Measurements from ENCODE around the gene PRDM16.

The PRDM16 gene

DNA sequence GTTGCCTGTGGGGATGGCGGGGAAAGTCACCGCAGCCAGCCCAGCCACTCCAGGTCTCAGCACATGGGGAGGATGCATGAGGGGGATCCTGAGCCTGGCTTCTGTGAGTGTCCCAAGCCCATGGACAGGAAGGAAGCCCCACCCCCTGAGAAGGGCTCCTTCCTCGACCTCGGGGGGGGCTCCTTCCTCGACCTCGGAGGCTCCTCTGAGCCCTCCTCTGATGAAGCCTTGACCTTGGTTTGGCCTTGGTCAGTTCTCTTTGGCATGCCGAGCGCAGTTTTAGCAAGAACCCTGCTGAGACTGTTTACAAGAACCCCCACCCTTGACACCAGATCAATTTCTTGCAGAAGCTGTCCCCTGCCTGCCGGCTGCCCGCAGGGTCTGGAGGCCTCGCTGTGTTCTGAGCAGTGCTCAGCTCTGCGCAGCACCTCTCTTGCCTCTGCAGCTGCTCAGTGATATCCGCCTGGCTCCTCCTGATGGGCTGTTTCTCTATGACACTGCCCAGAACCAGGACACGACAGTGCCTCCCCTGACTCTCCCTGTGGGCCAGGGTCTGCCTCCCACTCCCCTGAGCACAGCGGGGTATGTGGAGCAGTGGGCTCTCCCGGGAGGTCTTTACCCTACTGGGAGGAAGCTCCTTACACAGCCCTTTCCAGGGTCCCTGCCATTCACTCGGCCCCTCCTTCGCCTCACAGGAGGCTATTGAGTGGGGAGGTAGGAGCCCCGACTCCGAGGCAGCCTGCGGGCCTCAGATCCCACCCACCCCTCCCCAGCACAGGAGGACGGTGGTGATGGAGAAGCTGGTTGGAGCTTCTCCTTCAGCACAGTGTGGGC is 32.3 kb upstream of the PRDM16 start:
- Mint-ChIP-seq H3K9me3 (no peaks in the 10 kb centered on the region), H3K27me3 (no peaks in the 10 kb centered on the region), H3K4me3 (no peak overlapping the region), H3K27ac (no peak overlapping the region), H3K4me1 (ENCODE audit: low read depth) (no peaks in the 10 kb centered on the region), H3K36me3 (ENCODE audit: low read depth) (no peaks in the 10 kb centered on the region)
- intact Hi-C loops (cut with micrococcal nuclease): no loop called here

DNA sequence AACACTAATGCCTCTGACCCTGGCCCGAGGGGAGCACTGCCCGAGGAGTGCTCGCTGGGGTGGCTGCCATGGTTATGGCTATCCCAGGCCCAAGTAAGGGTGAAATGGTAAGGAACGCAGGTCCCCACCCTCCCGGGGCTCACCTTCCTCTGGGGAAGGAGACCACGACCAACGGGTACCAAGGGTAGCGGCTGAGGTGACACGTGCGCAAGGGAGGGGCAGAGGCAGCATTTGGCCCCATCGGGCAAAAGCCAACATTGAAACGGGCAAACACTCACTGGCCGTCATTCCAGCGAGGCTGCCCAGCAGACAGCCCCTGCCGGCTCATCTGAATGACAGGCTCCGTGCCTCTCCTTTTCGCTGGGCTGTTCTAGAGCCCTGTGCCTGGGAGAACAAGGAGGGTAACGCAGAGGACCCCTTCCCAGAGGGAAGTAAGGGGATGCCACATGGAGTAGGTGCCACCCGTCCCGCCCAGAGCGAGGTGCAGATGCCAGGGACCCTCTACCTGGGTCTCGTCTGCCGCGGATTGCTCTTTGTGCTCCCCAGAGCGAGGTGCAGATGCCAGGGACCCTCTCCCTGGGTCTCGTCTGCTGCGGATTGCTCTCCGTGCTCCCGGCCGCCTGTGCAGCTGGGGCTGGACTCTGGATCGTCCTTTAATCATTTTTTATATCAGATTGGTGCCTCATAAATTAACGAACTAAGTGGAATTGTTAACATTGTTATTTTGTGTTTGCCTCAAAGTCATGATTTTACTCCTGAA is 31.5 kb upstream of the PRDM16 start:
- H3K27me3 Mint-ChIP-seq: peaks cover 3% of the 10 kb centered on the region
- no peak overlapping the region for H3K27ac Mint-ChIP-seq
- H3K36me3 Mint-ChIP-seq (ENCODE audit: low read depth): no peaks in the 10 kb centered on the region
- intact Hi-C loops (cut with micrococcal nuclease): no loop called here
- H3K9me3 Mint-ChIP-seq: no peaks in the 10 kb centered on the region
- no peak overlapping the region for H3K4me3 Mint-ChIP-seq
- H3K4me1 Mint-ChIP-seq (ENCODE audit: low read depth): no peaks in the 10 kb centered on the region

DNA sequence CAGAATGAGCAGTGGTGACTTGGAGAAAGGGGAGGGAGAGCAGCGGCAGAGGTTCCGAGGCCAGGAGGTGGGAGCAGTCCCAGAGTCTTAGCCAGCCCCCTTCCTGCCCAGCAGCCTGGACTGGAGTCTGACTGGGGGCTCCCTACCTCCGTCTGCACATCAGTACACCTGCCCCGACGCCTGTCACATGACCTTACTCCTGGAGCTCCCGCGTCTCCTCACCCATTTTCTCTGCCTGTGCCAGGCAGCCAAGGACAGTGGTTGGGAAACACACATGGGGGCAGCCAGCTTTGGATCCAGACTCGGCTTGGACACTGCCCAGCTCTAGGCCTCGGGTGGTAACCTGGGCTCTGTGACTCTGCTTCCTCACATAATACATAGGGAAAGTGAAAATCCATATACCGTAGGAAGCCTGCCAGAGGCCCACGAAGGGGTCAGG is 30.9 kb upstream of the PRDM16 start:
- H3K4me1 Mint-ChIP-seq (ENCODE audit: low read depth): no peaks in the 10 kb centered on the region
- no peak overlapping the region for H3K27ac Mint-ChIP-seq
- H3K27me3 Mint-ChIP-seq: peaks cover 4% of the 10 kb centered on the region
- intact Hi-C loops (cut with micrococcal nuclease): no loop called here
- H3K36me3 Mint-ChIP-seq (ENCODE audit: low read depth): no peaks in the 10 kb centered on the region
- no peak overlapping the region for H3K4me3 Mint-ChIP-seq
- H3K9me3 Mint-ChIP-seq: no peaks in the 10 kb centered on the region

DNA sequence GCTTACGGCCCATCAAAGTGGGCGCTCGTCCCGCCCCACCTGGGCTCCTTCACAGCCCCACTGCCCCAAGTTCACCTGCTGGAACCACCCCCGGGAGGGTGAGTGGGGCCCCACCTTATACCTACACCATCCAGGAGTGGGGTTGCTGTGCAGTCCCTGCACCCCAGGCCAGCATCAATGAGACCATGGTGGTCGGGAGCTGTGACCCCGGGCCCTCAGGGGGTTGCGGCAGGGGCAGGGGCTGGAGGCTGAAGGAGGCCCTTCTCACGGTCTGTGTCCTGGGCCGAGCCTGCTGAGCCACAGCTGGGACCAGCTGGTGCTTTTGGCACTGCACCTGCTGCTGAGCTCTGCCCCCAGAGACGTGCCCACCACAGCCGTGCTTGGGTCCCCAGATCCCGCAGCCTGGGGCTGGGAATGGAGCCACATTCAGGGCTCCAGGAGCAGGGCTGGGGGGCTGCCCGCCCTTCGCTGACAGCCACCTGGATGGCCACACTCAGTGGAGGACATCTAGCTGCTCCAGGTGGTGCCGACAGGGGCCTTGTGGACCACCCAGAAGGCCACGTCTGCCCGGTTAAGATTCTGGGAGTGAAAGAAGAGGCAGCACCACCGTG is 30.3 kb upstream of the PRDM16 start:
- Mint-ChIP-seq H3K36me3 (ENCODE audit: low read depth) (no peaks in the 10 kb centered on the region), H3K4me3 (no peak overlapping the region), H3K27me3 (peaks cover 4% of the 10 kb centered on the region)

DNA sequence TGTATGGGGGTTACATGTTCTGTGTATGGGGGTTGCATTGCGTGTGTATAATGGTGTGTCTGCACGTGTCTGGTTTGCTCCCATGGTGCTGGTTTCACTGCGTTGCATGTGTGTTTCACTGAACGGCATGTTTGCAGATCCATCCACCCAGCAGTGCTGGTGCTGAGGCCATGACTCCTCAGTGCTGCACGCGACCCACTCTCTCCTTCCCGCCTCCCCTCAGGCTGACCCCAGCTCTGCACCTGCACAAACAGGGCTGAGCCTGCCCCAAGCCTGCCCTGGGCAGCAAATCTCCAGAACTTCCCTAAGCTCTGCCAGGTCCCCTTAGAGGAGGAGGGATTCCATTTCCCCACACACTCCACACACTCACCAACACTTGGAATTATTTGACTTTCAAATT is 29.0 kb upstream of the PRDM16 start:
- Mint-ChIP-seq H3K27me3 (peaks cover 4% of the 10 kb centered on the region), H3K4me1 (ENCODE audit: low read depth) (no peaks in the 10 kb centered on the region), H3K4me3 (no peak overlapping the region), H3K36me3 (ENCODE audit: low read depth) (no peaks in the 10 kb centered on the region), H3K27ac (no peak overlapping the region), H3K9me3 (no peaks in the 10 kb centered on the region)
- intact Hi-C loops (cut with micrococcal nuclease): no loop called here

More for the DNA sequence above, 30.3 kb upstream of the PRDM16 start:
- H3K4me1 Mint-ChIP-seq (ENCODE audit: low read depth): no peaks in the 10 kb centered on the region
- no peak overlapping the region for H3K27ac Mint-ChIP-seq
- intact Hi-C loops (cut with micrococcal nuclease): no loop called here
- H3K9me3 Mint-ChIP-seq: no peaks in the 10 kb centered on the region

DNA sequence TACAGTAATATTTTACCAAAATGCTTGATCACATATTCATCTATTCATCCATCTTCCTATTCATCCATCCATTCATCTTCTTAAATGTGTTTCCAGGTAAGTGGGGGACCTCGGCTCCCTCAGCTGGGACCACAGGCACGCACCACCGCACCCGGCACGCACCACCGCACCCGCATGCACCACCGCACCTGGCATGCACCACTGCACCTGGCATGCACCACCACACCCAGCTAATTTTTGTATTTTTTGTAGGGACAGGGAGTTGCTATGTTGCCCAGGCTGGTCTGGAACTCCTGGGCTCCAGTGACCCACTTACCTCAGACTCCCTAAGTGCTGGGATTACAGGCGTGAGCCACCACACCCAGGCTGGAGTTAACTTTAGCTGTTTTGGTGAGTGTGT is 26.5 kb upstream of the PRDM16 start:
- no peaks in the 10 kb centered on the region for H3K4me1 Mint-ChIP-seq (ENCODE audit: low read depth)
- H3K9me3 Mint-ChIP-seq: no peaks in the 10 kb centered on the region
- intact Hi-C loops (cut with micrococcal nuclease): no loop called here
- H3K4me3 Mint-ChIP-seq: no peak overlapping the region
- no peak overlapping the region for H3K27ac Mint-ChIP-seq
- no peaks in the 10 kb centered on the region for H3K36me3 Mint-ChIP-seq (ENCODE audit: low read depth)
- H3K27me3 Mint-ChIP-seq: peaks cover 4% of the 10 kb centered on the region

DNA sequence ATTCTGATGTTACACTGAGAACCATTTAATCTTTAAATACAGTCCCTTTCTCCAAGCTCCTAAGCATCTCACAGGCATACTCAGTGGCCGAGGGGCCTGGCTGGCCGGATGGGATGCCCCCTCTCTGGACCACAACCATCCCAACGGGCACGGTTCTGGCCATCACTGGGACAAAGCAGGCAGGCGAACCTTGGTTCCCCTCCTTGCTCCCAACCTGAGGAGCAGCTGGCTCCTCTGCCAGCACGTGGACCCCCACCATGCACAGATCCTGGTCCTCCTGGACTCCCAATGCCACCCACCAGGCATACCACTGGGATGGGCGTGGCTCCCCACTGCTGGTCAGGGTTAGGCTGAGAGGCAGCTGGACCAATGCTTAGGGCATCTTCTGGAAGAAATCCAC is 19.8 kb upstream of the PRDM16 start:
- Mint-ChIP-seq H3K4me3 (no peak overlapping the region), H3K27me3 (peaks cover 3% of the 10 kb centered on the region)

DNA sequence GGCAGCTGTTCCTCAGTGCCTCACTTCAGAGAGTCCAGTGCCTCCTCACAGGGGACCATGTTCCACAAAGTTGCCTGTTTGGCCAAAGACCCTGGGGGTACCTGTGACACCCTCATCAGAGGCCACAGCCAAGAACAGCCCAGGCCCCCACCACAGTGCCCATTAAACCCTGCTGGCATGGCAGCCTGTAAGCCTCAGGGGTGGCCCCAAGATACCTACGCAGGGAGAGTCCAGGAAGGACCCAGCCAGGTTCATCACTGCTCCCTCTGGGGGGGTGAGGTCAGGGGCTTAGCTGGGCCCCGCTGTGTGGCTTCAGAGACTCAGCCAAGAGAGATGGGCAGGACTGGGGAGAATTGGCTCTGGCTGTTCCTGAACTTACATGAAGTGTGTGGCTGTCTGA is 19.1 kb upstream of the PRDM16 start:
- Mint-ChIP-seq H3K9me3 (peaks cover 10% of the 10 kb centered on the region), H3K4me3 (no peak overlapping the region), H3K4me1 (ENCODE audit: low read depth) (no peaks in the 10 kb centered on the region), H3K27ac (no peak overlapping the region), H3K36me3 (ENCODE audit: low read depth) (no peaks in the 10 kb centered on the region), H3K27me3 (peaks cover 3% of the 10 kb centered on the region)
- intact Hi-C loops (cut with micrococcal nuclease): no loop called here

More for the DNA sequence above, 19.8 kb upstream of the PRDM16 start:
- no peaks in the 10 kb centered on the region for H3K36me3 Mint-ChIP-seq (ENCODE audit: low read depth)
- peaks cover 10% of the 10 kb centered on the region for H3K9me3 Mint-ChIP-seq
- no peaks in the 10 kb centered on the region for H3K4me1 Mint-ChIP-seq (ENCODE audit: low read depth)
- intact Hi-C loops (cut with micrococcal nuclease): no loop called here
- no peak overlapping the region for H3K27ac Mint-ChIP-seq

DNA sequence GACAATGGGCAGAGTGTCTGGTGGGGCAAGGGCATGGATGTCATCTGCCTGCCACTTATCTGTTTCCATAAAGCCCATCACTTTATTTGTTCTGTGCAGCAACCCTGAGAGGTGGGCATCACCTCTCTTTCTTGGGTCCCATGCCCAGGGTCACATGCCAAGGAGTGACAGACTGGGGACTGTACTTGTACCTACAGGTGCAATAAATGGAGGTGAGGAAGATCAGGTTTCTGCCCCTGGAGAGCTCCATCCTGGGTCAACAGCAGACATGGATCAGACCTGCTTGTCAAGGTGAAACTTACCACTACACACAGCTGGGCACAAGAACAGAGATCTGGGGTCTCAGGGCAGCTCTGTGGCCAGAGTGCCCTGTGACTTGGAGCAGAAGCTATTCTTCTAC is 18.4 kb upstream of the PRDM16 start:
- Mint-ChIP-seq H3K4me1 (ENCODE audit: low read depth) (no peaks in the 10 kb centered on the region), H3K27ac (no peak overlapping the region), H3K27me3 (peaks cover 3% of the 10 kb centered on the region), H3K4me3 (no peak overlapping the region), H3K9me3 (peaks cover 10% of the 10 kb centered on the region), H3K36me3 (ENCODE audit: low read depth) (no peaks in the 10 kb centered on the region)
- intact Hi-C loops (cut with micrococcal nuclease): no loop called here

DNA sequence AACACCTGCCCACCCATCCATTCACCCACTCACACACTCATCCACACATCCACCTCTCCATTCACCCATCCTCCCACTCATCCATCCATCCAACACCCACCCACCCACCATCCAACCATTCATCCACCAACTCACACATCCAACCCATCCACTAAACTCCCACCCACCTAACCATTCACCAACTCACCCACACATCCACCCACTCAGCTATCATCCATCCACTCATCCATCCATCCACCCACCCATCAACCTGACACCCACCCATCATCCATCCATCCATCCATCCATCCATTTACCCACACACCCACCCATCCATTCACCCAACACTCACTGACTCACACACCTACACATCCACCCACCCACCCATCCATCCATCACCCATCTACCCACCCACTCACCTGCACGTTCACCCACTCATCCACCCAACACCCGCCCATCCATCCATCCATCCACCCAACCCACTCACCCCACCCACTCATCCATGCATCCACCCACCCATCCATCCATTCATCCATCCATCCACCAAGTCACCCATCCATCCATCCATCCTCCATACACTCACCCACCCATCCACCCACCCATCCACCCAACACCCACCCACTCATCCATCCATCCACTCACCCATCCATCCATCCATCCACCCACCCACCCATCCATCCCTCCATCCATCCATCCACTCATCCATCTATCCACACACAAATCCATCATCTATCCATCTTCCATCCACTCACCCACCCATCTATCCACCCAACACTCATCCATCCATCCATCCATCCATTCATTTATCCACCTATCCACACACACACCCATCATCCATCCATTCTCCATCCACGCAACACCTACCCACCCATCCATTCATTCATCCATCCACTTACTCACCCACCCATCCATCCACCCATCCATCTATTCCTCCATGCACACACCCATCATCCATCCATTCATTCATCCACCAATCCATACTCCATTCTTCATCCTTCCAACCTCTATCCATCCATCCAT is 17.4 kb upstream of the PRDM16 start:
- Mint-ChIP-seq H3K4me3 (no peak overlapping the region), H3K9me3 (peaks cover 10% of the 10 kb centered on the region), H3K4me1 (ENCODE audit: low read depth) (no peaks in the 10 kb centered on the region), H3K36me3 (ENCODE audit: low read depth) (no peaks in the 10 kb centered on the region), H3K27me3 (peaks cover 3% of the 10 kb centered on the region), H3K27ac (no peak overlapping the region)
- intact Hi-C loops (cut with micrococcal nuclease): no loop called here

DNA sequence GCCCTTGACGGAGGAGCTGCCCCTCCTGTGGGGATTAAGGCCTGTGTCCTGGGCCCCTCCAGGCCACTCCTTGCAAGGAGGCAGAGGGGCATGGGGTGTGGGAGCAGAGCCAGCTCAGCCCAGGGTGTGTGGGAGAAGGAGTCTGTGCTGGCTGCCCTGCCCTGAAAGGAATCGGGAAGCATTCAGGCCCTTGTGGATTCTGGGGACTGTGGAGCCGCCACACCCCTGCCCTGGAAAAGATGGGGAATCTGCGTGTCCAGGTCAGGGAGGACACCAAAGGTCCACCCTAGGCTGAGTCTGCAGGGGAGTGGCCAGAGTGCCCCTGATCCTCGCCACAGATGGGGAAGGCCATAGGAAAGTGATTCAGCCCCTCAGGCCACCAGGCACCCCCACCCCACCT is 16.5 kb upstream of the PRDM16 start:
- no peak overlapping the region for H3K27ac Mint-ChIP-seq
- no peaks in the 10 kb centered on the region for H3K4me1 Mint-ChIP-seq (ENCODE audit: low read depth)
- intact Hi-C loops (cut with micrococcal nuclease): no loop called here
- no peak overlapping the region for H3K4me3 Mint-ChIP-seq
- H3K9me3 Mint-ChIP-seq: peaks cover 10% of the 10 kb centered on the region
- peaks cover 3% of the 10 kb centered on the region for H3K27me3 Mint-ChIP-seq
- no peaks in the 10 kb centered on the region for H3K36me3 Mint-ChIP-seq (ENCODE audit: low read depth)

DNA sequence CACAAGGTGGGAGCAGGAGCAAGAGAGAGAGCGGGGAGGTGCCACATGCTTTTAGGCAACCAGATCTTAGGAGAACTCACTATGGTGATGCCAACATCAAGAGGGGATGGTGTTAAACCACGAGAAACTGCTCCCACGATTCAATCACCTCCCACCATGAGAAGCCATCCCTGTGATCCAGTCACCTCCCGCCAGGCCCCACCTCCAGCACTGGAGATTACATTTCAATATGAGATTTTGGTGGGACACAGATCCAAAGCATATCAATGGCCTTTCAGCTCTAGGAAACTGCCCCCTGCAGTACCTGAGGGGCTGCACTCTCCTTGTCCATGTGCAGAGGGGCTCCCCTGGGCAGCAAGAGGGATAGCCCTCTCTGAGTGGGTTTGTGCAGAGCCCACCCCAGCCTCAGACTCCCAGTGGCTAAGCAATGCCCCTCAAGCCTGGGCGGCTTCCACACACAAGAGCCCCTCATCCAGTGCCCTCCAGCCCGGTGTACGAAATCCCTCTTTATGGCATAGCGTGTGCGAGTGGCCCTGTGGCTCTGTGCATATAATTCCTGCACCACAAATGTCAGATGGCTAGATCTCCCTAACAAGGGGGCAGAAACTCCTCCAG is 15.5 kb upstream of the PRDM16 start:
- intact Hi-C loops (cut with micrococcal nuclease): no loop called here
- no peak overlapping the region for H3K27ac Mint-ChIP-seq
- peaks cover 4% of the 10 kb centered on the region for H3K27me3 Mint-ChIP-seq

DNA sequence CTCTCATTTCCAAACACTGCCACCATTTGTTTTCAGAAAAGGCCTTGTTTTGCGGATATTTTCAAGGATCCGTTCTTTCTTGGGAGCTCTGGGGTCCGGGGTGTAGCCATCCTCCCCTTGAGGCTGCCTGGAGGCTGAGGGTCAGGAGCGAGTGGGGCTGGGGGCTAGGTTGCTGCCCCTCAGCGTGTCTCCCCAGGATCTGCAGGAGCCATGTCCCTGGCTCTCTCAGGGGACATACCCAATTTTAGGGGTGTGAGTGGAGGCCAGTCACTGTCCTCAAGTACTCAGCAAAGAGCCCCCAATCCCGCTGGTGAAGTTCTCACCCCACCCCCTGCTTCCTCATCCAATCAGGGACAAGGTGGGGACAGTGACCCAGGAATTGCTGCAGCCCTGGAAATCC is 15.0 kb upstream of the PRDM16 start:
- Mint-ChIP-seq H3K4me3 (no peak overlapping the region), H3K36me3 (ENCODE audit: low read depth) (no peaks in the 10 kb centered on the region), H3K4me1 (ENCODE audit: low read depth) (no peaks in the 10 kb centered on the region), H3K27ac (no peak overlapping the region), H3K9me3 (peaks cover 10% of the 10 kb centered on the region), H3K27me3 (peaks cover 4% of the 10 kb centered on the region)
- intact Hi-C loops (cut with micrococcal nuclease): no loop called here

More for the DNA sequence above, 15.5 kb upstream of the PRDM16 start:
- H3K36me3 Mint-ChIP-seq (ENCODE audit: low read depth): no peaks in the 10 kb centered on the region
- peaks cover 10% of the 10 kb centered on the region for H3K9me3 Mint-ChIP-seq
- no peaks in the 10 kb centered on the region for H3K4me1 Mint-ChIP-seq (ENCODE audit: low read depth)
- H3K4me3 Mint-ChIP-seq: no peak overlapping the region

Data from dendritic cell treated with granulocyte-macrophage colony-stimulating factor and Interleukin-4, amounts not matched to agents 40 ng/mL and 50 ng/mL, for 4 days (primary cell).